Panc1 (cell line): ENCODE data around the gene NAPSA. TPM values are rescaled to one million over a fixed set of nuclear protein-coding genes. Genes with fewer than 3 reads are reported as not detected.

Experiments
- ATAC-seq: fragments of 200-7000 bp; cut with Tn5 transposase; 2 replicates; pipeline ENCODE4 v1.9.1; 2020; ENCODE audit warnings: mild to moderate bottlenecking, moderate library complexity
- BruUV-seq: library from RNA; stranded (reverse); fragments of 400-500 nt; replicated peaks from 2 replicates; lab custom pipeline; 2021; lab: Mats Ljungman, UMichigan
- CTCF ChIA-PET: fragments of 300-600 bp; sonication (Branson Sonifier 250); formaldehyde crosslinking; loops from one replicate; lab custom pipeline; 2022; ENCODE audit warnings: antibody characterized with exemption; lab: Charles Lee
- POLR2A ChIA-PET: fragments of 300-600 bp; sonication (Branson Sonifier 250); formaldehyde crosslinking; loops from one replicate; lab custom pipeline; 2022; ENCODE audit warnings: antibody characterized with exemption; lab: Charles Lee
- DNase-seq: peaks from one replicate; pipeline ENCODE4 v3.0.0-alpha.2; 2010; ENCODE audit warnings: low read depth, low spot score
- H3K27ac ChIP-seq: 2 replicates; pipeline ENCODE4 v1.5.1; 2011; ENCODE audit warnings: mild to moderate bottlenecking, low read length, inconsistent platforms
- H3K27me3 ChIP-seq: fragments of 200-500 bp; sonication (Bioruptor generic); 2 replicates; pipeline ENCODE4 v1.6.0; 2014; ENCODE audit warnings: low read length, inconsistent platforms; ENCODE audit not compliant: control insufficient read depth, insufficient read depth
- H3K36me3 ChIP-seq: fragments of 200-500 bp; sonication (Bioruptor generic); 2 replicates; pipeline ENCODE4 v1.5.1; 2014; ENCODE audit warnings: inconsistent platforms, mild to moderate bottlenecking, low read length, moderate library complexity; ENCODE audit not compliant: control insufficient read depth, insufficient read depth
- H3K4me1 ChIP-seq: 2 replicates; pipeline ENCODE4 v1.5.1; 2011; ENCODE audit warnings: inconsistent platforms, mild to moderate bottlenecking, low read length, moderate library complexity; ENCODE audit not compliant: control insufficient read depth, insufficient read depth
- H3K4me3 ChIP-seq, 2 experiments: 2 replicates each; pipeline ENCODE4 v1.5.1; 2011 to 2012; ENCODE audit warnings: low read depth in 2 of 2, low read length in 2 of 2, mild to moderate bottlenecking in 2 of 2, inconsistent platforms in 1 of 2, moderate library complexity in 1 of 2
- H3K9me3 ChIP-seq: fragments of 200-500 bp; sonication (Bioruptor generic); 2 replicates; pipeline ENCODE4 v1.5.1; 2014; ENCODE audit warnings: low read depth, mild to moderate bottlenecking, inconsistent platforms, low read length, moderate library complexity; ENCODE audit not compliant: control insufficient read depth, insufficient read depth
- CTCF ChIP-seq: fragments of 450-650 bp; IDR thresholded peaks from 2 replicates; pipeline ENCODE4 v1.5.1; 2017; ENCODE audit warnings: mild to moderate bottlenecking
- POLR2AphosphoS5 ChIP-seq: IDR thresholded peaks from 2 replicates; pipeline ENCODE4 v1.6.1; 2012; ENCODE audit warnings: mild to moderate bottlenecking, low read depth, low read length, moderate library complexity
- TCF7L2 ChIP-seq: IDR thresholded peaks from 2 replicates; pipeline ENCODE4 v1.6.1; 2011; ENCODE audit warnings: mild to moderate bottlenecking, low read depth, low read length, inconsistent platforms
- in situ Hi-C: cut with HindIII; loops from 2 replicates; pipeline ENCODE4 v1.10.0; 2016; ENCODE audit warnings: low sequenced_read_pairs, low pct_unique_long_range_greater_than_20kb
- intact Hi-C: fragments of 100-400 bp; cut with micrococcal nuclease; formaldehyde crosslinking; loops from one replicate; pipeline ENCODE4 v1.10.0; 2022; ENCODE audit not compliant: unreplicated experiment
- total RNA-seq: library from RNA; stranded (reverse); gene quantifications from one replicate; pipeline ENCODE4 v1.2.1, GENCODE V29; 2021; ENCODE audit not compliant: unreplicated experiment
- TF ChIP-seq, protein P1 (sequence below), 2 experiments: IDR thresholded peaks; 2 replicates each; pipeline ENCODE4 v1.6.1; 2011 to 2012; ENCODE audit warnings: low read depth in 2 of 2, control low read depth in 1 of 2, low read length in 1 of 2, mild to moderate bottlenecking in 1 of 2, moderate library complexity in 1 of 2; ENCODE audit not compliant: insufficient read depth in 1 of 2

NAPSA gene
- total RNA-seq, 1 experiment from 2014 or later, result 2.5 TPM

- H3K4me1 ChIP-seq, result no peaks in the 10 kb centered on the region; the same call in 1 of the 2 replicates
- in situ Hi-C loops, result no loop called here
- POLR2A ChIA-PET, result interaction anchor here (0.6 kb wide), 1 partner anchor 164 kb away, joined by 3 read pairs; no protein-coding TSS in a partner anchor
- no TSS peak for BruUV-seq
- H3K36me3 ChIP-seq, result no peaks in the 10 kb centered on the region
- intact Hi-C loops, result no loop called here
- CTCF ChIA-PET, result interaction anchor here (0.6 to 1.0 kb wide), 4 partner anchors 12 to 198 kb away, joined by 3 to 4 read pairs (median 4); no protein-coding TSS in a partner anchor
- DNase-seq, result no peak
- TF ChIP-seq CTCF (peak; percentile 86), TCF7L2 (no peak)
- H3K27ac ChIP-seq, result peak overlapping the region; percentile 91
- peak; percentile 93 for ATAC-seq
- H3K27me3 ChIP-seq, result no peaks in the 10 kb centered on the region
- peak overlapping the region; percentile 62 to 85 for H3K4me3 ChIP-seq
- no peaks in the 10 kb centered on the region for H3K9me3 ChIP-seq
These were observed 3.5 kb upstream of the NAPSA start for GRCh38 chr19:50368649-50369570.

DNA sequence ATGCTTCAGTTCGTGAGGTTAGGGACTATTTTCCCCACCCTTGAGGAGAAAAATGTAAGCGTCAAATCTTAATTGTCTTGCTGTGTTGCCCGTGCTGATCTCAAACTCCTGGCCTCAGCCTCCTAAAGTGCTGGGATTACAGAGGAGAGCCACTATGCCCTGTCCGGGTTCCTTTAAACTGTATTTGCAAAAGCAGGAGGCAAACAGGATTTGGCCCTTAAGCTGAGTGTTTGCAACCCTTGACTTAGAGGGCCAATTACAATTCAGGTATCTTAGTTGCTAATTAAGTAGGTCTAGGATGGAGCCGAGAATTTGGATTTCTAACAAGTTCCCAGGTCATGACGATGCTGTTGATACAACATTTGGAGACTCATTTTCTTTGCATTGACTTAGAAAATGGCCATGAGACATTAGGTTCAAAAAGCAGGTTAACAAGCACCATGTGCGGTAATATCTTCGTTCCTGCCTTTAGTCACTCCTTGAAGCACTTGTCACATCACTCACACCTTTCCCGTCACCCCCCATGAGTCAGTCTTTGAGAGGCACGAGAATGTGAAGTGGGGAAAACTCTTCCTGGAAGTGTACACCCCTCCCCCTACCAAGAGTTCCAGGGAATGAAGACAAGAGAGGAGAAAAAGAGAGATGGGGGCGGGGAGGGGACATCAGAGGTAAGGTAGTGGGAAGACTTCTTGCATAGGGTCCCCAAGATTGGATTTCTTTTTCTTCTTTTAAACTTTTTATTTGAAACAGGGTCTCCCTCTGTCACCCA is 2.6 kb downstream of the NAPSA start:
- DNase-seq (no peak), ATAC-seq (no peak)
- intact Hi-C loops, result no loop called here
- BruUV-seq, result no TSS peak
- POLR2A ChIA-PET, result no interaction called here
- H3K36me3 ChIP-seq, result no peaks in the 10 kb centered on the region
- H3K9me3 ChIP-seq, result no peaks in the 10 kb centered on the region
- H3K4me1 ChIP-seq, result no peaks in the 10 kb centered on the region
- in situ Hi-C loops, result no loop called here
- H3K27me3 ChIP-seq, result no peaks in the 10 kb centered on the region
- TF ChIP-seq POLR2AphosphoS5, result no peak
- TF ChIP-seq, protein P1, sequence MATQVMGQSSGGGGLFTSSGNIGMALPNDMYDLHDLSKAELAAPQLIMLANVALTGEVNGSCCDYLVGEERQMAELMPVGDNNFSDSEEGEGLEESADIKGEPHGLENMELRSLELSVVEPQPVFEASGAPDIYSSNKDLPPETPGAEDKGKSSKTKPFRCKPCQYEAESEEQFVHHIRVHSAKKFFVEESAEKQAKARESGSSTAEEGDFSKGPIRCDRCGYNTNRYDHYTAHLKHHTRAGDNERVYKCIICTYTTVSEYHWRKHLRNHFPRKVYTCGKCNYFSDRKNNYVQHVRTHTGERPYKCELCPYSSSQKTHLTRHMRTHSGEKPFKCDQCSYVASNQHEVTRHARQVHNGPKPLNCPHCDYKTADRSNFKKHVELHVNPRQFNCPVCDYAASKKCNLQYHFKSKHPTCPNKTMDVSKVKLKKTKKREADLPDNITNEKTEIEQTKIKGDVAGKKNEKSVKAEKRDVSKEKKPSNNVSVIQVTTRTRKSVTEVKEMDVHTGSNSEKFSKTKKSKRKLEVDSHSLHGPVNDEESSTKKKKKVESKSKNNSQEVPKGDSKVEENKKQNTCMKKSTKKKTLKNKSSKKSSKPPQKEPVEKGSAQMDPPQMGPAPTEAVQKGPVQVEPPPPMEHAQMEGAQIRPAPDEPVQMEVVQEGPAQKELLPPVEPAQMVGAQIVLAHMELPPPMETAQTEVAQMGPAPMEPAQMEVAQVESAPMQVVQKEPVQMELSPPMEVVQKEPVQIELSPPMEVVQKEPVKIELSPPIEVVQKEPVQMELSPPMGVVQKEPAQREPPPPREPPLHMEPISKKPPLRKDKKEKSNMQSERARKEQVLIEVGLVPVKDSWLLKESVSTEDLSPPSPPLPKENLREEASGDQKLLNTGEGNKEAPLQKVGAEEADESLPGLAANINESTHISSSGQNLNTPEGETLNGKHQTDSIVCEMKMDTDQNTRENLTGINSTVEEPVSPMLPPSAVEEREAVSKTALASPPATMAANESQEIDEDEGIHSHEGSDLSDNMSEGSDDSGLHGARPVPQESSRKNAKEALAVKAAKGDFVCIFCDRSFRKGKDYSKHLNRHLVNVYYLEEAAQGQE (IDR thresholded peaks at IDR 0.05; ENCODE audit: insufficient read depth in 1 of 2, low read depth in 2 of 2, low read length in 1 of 2), result no peak
- H3K4me3 ChIP-seq, result no peak overlapping the region
- H3K27ac ChIP-seq, result no peak overlapping the region
- CTCF ChIA-PET, result no interaction called here
